Activated T-helper 1 cell treated with anti-CD3 and anti-CD28 coated beads, Interleukin-2, amount 50 U/mL, for 16 hours (primary cell): ENCODE measurements around the gene NRG2.

Experiments
- DNase-seq, 2 donors: peaks; one replicate each; pipeline ENCODE4 v3.0.0-alpha.2; 2020; ENCODE audit warnings: low read depth in 1 of 2, low spot score in 1 of 2

The NRG2 gene

GRCh38 chr5:140013536-140013935, 29.6 kb downstream of the NRG2 start:
- DNase-seq = no peak

DNA sequence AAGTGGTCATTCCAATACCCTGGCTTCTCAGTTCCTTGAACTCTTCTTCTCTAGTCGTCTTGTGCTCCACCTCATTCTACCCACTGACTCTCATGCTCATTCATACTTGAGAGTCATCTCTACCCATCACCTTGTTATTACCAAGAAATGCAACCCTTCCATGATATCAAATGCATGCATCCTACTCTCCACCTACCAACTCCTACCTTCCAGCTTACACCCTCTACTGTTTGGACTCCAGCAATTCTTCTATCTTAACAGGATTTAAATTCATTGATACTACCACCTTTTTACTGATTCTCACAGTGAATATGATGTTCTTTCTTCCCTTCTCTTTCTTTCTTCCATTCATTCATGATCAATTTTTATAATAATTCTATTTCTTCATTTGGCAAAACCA, 30.7 kb downstream of the NRG2 start:
- no peak for DNase-seq

DNA sequence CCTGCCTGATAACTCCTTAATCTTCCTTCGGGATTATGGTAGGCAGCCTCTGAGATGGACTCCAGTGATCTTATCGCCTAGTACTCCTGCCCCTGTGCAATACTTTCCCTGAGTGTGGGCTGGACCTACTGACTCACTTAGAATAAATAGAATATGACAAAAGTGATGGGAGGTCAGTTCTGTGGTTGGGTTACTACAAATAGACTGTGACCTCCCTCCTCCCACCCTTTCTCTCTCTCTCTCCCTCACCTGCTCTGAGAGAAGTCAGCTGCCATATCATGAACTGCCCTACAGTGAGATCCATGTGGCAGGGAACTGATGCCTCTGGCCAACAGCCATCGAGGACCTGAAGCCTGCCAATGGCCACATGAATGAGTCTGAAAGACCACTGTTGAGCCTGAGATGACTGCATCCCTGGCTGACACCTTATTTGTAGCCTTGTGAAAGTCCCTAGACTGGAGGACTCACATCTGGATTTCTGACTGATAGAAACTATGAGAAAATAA, 31.7 kb downstream of the NRG2 start:
- DNase-seq = no peak

- DNase-seq = no peak
These were observed 32.3 kb downstream of the NRG2 start for GRCh38 chr5:140010798-140011197.

DNA sequence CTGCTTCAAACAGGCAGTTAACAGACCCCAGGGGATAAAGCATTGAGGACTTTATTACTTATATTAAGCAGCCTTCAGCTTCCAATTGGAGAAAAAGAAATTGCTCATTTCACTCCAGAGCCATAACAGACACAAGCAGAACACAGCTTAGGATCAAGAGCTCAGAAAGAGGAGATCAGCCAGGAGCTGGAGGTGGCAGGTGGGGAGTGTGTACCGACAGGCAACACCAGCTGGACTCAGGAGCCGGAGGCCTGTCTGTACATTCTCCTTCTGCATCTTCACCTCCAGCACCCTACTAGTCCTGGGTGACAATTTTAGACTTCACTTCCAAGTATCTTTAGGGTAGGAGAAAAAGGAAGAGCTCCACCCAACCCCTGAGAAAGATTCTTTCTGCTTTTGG, 35.8 kb downstream of the NRG2 start:
- no peak for DNase-seq

GRCh38 chr5:140005145-140005591, 37.9 kb downstream of the NRG2 start:
- no peak for DNase-seq

DNA sequence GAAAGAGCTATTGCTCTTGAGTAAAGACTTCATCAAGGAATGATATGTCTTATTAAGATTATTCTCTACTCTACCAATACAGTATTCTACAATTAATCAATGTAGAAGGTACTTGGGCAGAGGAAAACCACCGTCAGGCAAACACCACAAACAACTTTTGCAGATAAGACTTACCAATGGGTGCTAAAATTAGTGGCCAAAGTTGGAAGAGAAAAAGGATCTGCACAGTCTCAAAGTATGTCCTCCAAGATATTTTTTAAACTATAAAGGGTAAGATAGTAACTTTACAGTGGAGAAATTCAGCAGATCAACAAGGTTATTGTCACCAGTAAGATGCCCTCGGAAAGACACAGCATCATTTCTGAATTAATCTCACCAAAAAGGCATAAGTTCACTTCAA, 38.9 kb downstream of the NRG2 start:
- DNase-seq = no peak

DNA sequence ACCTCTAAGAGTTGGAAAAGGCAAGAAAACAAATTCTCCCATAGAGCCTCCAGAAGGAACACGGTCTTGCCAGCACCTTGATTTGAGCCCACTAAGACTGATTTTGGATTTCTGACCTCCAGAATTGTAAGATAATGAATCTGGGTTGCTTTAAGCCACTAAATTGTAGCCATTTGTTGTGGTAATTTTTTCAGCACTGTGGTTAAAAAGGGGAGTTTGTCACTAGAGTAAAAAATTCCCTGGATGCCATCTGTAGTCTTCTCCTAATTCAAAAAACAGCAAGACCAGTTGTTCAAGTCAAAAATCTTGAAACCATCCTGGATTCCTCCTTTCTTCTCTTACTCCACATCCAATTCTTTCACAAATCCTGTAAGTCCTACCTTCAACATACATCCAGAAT, 39.6 kb downstream of the NRG2 start:
- no peak for DNase-seq

- DNase-seq = no peak
These were observed 42.8 kb downstream of the NRG2 start for GRCh38 chr5:140000332-140000731.

- no peak for DNase-seq
These were observed 44.3 kb downstream of the NRG2 start for GRCh38 chr5:139998837-139999236.

DNA sequence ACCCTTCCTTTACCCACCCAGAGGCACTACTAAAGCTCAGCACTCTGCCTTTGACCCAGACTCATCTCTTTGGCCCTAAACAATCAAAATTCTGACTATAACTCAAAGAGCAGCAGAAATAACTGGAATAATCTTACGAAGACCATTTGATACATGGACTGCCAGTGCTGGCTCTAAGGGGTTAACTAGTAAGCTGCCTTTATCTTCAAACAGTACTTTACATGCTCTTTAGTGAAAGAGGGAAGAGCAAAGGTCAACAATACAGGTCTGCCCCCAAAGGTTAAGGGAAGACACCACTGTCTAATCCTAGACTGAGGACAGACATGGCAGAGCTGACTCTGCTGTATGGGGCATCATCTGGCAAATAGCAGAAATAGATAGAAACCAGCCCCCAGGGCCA, 45.8 kb downstream of the NRG2 start:
- no peak for DNase-seq

DNA sequence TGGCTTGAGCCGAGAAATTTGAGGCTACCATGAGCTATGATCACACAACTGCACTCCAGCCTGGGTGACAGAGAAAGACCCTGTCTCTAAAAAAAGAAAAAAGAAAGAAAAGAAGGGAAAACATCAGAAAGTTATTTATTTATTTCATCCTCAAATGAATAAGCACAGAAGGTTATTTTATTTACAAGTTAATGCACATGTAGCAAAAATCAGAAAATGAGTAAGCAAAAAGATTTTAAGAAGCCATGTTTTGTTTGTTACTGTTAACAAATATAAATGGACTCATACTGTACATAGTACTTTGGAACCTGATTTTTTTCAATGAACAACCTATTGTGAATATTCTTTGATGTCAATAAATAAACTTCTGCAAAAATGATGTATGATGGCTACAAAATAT, 47.2 kb downstream of the NRG2 start:
- no peak for DNase-seq

DNA sequence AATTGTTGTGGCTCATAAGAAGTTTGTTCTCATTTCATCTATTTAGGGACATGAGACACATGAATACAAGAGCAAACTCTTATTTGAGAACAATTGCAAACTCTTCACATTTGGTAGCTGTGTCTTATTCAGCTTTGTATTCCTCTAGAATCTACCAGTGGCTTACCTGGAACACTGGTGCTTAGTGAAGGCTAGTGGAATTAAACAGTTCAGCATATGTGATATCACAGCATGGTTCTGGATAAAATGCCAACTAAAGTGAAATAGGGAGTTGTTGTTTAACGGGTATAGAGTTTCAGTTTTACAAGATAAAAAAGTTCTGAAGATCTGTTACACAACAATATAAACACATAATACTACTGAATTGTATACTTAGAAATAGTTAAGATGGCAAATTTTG, 48.9 kb downstream of the NRG2 start:
- DNase-seq = no peak

DNA sequence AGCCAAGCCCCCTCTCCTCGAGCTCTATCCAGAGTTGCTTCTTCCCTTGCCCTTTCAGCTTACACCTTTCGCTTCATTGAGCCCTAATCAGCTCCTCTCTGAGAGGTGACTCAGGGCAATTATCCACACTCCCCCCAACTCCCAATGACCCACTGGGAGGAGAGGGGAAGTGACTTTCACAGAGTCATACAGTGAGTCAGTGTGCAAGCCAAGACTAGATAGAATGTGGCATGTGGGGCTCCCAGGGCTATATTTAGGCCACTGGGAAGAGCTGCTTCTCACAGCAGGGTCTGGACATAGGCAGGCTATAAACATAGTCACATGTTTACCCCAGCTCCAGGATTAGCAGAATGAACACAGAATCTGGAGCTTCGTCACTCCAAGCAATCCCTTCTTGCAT, 57.4 kb downstream of the NRG2 start:
- no peak for DNase-seq

GRCh38 chr5:139985290-139985689, 57.8 kb downstream of the NRG2 start:
- DNase-seq = no peak

- no peak for DNase-seq
These were observed 58.3 kb downstream of the NRG2 start for GRCh38 chr5:139984816-139985215.

- DNase-seq = no peak
These were observed 60.2 kb downstream of the NRG2 start for GRCh38 chr5:139982975-139983240.

DNA sequence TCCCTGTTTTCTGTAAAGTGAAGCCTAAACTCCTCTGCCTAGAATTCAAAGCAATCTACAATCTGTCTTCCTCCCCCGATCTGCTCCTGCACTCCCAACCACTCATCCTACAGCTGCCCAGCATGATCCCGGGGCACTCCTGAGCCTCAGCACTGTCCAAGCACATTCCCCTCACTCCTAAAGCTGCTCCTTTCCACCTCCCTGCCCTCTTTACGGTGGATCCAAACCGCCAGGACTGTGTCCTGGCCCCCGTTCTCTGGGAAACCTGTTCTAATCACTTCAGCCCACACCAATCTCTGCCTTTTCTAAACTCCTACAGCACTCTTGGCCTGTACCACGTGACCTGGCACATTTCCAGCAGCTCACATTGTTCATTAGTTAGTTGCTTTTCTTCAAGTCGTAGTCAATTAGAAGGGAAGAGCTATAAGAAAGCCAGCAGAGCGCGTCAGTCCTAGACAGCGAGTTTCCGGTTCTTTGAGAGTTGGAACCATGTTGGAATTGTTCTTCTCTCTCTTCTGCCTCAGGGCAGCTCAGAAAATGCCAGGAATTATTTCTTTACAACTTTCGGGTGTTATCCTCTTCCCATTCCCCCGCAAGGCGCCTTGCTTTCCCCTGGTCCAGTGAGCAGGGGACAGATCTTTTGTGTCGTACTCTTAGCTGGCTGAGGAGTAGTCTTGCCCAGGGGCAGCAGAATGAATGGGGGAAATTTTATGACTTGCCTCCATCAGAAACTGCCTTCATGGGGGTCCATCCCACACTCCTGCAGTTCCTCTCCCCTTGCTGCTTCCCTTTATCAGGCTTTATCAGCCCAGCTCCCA, 60.7 kb downstream of the NRG2 start:
- DNase-seq = no peak

- DNase-seq = no peak
These were observed 62.3 kb downstream of the NRG2 start for GRCh38 chr5:139980765-139981164.

GRCh38 chr5:139979943-139980342, 63.2 kb downstream of the NRG2 start:
- no peak for DNase-seq

DNA sequence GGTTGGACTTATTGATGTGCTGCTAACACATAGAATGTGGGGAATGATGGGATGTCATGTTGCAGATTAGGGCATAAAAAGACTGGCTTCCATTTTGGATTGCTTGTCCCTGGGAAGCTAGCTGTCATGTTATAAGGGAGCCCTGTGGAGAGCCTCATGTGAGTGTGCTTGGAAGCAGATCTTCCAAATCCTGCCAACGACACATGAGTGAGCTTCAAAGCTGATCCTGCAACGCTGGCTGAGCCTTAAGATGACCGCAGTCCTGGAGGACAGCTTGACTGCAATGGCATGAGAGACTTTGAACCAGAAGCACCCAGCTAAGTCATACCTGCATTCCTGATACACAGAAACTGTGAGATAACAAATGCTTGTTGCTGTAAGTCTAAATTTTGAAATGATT, 63.6 kb downstream of the NRG2 start:
- DNase-seq = no peak

DNA sequence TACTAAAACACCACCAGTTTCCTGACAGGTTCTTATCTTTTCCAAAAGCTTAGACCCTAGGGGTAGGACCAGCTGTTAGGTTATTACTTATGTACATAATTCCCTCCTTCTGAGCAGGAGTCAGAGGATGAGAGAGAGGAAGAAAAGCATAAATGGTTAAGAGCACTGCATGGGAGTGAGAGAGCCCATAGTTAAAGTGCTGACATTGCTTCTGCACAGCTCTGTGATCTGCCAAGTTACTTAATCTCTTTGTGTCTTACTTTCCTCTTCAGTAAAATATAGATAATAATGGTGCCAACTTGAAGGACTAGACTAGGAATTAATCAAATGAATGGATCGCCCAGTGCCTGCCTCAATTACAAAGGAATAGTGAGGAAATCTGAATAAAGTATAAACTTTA, 66.4 kb downstream of the NRG2 start:
- no peak for DNase-seq

- no peak for DNase-seq
These were observed 67.2 kb downstream of the NRG2 start for GRCh38 chr5:139975942-139976341.
